ENCODE data around the gene IFNL4.
"Not testable (repeated sequence)": the region's sequence is repeated elsewhere in the genome, so short reads cannot be mapped to it uniquely, and the experiment has no call there.

IFNL4 gene

GRCh38 chr19:39219108-39219507 is 29.5 kb downstream of the IFNL4 start:
- FAIRE-seq, result not testable (repeated sequence)

DNA sequence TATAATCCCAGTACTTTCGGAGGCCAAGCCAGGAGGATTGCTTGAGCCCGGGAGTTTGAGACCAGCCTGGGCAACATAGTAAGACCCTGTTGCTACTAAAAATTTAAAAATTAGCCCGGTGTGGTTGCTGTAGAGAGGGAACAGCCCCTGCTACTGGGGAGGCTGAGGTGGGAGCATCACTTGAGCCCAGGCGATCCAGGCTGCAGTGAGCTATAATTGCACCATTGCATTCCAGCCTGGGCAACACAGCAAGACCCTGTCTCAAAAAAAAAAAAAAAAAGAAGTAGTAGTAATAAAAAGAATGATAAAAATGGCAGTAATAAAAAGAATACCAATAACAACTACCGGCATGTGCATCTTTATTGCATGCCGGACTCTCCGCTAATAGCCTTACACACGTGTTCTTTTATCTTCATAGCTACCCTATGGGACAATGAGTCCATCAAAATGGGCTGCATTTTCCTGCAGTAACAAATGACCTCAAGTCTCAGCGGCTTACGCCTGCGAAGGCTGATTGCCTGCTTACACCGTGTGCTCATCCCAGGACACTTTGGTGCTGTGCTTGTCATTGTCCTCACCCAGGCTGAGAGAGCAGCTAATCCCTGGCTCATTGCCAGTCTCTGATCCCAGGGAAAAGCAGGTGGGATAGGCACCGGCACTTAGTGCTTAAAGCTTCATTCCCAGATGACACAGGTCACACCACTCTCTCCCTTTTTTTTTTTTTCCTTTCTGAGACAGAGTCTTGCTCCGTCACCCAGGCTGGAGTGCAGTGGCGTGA is 30.2 kb downstream of the IFNL4 start:
- no peak for FAIRE-seq

- FAIRE-seq, result no peak
These were observed 31.6 kb downstream of the IFNL4 start for GRCh38 chr19:39217094-39217493.

DNA sequence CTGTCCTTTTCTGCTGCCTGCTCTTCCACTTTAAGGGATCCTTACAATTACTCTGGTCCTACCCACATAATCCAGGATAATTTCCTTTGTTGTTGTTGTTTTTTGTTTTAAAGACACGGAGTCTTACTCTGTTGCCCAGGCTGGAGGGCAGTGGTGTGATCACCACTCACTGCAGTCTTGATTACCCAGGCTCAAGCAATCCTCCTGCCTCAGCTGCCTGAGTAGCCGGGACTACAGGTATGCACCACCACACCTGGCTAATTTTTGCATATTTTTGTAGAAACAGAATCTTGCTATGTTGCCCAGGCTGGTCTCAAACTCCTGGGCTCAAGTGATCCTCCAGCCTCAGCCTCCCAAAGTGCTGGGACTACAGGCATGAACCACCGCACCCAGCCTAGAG is 33.3 kb downstream of the IFNL4 start:
- FAIRE-seq, result not testable (repeated sequence)

GRCh38 chr19:39212375-39212742 is 36.3 kb downstream of the IFNL4 start:
- no peak for FAIRE-seq

DNA sequence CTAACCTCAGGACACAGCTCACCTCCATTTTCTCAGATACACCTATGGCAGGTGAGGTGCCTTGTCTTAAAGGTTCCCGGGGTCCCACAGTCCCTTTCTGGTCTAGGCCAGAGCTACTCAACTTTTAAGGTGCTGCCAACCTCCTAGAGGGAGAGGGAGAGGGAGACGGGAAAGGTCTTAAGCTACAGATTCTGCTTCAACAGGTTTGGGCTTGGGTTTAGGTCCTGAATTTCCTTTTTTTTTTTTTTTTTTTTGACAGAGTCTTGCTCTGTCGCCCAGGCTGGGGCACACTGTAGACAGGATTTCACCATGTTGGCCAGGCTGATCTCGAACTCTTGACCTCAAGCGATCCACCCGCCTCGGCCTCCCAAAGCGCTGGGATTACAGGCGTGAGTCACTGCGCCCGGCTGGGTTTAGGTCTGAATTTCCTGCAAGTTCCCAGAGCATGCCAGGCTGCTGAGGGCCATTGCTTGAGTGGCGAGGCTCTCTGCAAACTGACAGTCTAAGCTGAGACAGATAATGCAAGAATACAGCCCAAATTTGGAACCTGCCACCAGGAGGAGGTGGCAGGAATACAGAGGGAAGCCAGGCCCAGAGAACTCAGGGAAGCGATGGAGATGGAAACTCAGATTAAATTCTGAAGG is 36.8 kb downstream of the IFNL4 start:
- no peak for FAIRE-seq

DNA sequence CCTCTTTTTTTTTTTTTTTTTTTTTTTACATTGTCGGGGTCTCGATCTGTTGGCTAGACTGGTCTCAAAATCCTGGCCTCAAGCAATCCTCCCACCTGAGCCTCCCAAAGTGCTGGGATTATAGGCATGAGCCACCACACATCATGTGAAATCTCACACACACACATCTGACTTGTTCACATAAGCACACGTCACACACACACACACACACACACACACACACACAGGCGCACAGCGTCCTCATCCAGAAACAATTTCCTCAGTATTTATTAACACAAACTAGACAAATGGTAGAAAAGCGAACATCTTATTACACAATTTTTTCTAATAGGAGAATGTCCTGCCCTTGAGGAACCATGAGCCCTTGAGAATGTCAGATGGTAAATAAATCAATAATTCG is 39.5 kb downstream of the IFNL4 start:
- no peak for FAIRE-seq

DNA sequence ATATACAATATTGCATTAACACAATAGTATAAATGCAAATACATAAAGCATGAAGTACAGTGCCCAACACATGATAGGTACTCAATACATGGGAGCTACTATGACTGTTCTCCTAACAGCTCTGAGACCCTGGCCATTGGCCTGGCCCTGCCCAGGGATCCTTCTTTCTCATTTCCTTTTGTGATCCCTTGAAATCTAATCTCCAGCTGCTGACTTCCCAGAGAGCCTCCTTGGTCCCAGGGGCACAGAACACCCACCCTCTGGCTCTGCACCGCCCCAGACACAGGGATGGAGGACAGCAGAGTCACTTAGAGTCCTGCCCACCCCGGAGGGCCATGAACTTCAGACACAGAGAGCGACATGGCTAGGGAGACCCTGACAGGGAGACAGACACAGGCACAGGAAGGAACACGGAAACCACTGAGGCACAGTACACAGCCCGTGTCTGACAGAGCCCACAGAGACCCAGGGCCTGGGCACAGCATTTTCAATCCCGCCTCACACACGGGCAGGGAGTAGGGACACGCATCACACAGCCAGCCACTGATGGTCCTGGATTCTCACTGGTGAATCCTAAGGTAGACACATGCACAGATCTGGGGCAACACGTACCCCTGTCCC is 40.4 kb downstream of the IFNL4 start:
- no peak for FAIRE-seq

GRCh38 chr19:39207293-39207836 is 41.3 kb downstream of the IFNL4 start:
- no peak for FAIRE-seq

DNA sequence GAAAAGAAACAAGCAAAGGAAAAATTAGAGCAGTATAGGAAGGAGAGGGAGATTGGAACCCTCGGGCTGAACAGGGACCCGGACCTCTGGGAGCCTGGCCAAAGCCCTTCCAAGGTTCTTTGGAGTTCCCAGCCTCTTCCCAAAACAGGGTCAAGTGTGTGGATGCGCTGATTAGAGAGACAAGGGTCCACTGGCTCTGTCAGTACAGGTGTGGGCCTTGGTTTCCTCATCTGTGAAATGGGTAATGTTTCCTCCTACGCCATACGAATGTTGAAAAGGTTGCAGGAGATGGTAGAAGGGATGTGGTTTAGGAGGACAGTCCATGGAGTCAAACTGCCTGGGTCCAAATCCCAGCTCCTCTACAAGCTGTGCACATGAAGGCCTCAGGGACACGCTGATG is 42.5 kb downstream of the IFNL4 start:
- FAIRE-seq, result no peak

DNA sequence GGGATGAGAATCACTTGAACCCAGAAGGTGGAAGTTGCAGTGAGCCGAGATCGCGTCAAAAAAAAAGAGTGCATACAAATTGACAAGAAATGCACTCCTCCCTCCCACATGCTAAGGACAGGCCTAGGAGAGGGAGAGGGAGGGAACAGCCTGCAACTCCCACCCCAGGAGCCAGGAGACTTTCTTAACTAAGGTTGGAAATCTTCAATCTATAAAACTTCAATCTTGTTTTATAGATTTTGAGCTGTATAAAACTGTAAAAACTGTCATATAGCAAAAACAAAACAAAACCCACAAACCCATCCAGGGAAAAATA is 43.2 kb downstream of the IFNL4 start:
- no peak for FAIRE-seq

GRCh38 chr19:39203372-39204341 is 45.0 kb downstream of the IFNL4 start, which contains the start of gene SYCN:
Gene SYCN (minus strand): TSS chr19:39204263. CDS start chr19:39204254, 9 bp downstream.
- no peak for FAIRE-seq

DNA sequence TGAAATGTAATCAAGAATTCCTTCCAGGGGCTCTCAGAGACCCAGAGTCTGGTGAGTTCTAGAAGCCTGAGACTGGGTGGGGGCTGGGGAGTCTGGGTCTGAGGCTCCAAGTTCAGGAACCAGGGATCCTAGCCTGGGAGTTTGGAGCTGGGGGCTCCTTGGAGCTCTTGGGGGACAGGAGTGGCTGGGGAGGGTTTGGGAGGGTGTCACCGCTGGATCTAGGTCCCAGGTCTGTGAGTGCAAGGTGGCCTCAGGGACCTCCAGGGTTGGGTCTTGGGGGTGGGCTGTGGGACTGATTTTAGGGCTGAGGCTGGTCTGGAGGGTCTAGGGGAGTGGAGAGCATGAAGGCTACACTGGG is 45.7 kb downstream of the IFNL4 start:
- FAIRE-seq, result no peak

- no peak for FAIRE-seq
These were observed 47.9 kb downstream of the IFNL4 start for GRCh38 chr19:39200803-39201115.

DNA sequence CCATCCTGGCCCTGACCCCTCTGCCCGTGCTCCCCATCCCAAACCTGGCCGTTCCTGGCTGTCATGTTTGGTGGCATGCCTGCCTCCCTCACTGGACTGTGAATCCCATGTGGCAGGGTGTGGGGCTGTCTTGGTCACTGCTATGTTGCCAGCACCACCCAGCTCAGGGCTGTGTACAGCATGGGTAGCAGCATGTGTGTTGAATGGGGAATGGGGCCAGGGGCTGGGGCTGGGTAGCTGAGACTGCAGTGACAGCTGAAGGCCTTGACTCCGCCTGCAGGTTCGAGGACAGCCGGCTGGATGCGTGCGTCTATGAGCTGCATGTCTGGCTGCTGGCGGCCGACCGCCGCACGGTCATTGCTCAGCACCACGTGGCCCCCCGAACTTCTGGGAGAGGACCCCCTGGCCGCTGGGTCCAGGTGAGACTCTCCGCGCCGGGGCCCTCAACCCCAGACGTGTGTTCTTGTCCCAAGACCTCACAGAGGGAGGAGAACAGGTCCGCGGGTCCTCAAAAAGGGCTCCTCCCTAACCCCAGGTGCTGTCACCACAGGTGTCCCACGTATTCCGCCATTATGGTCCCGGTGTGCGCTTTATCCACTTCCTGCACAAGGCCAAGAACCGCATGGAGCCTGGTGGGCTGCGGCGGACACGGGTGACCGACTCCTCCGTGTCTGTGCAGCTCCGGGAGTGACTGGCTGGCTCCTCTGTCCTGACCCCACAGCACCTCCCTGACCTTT is 48.4 kb downstream of the IFNL4 start:
- FAIRE-seq, result no peak

GRCh38 chr19:39199025-39199424 is 49.6 kb downstream of the IFNL4 start:
- FAIRE-seq, result no peak

GRCh38 chr19:39197808-39198207 is 50.8 kb downstream of the IFNL4 start:
- FAIRE-seq, result no peak

GRCh38 chr19:39196860-39197562 is 51.6 kb downstream of the IFNL4 start, which contains the start of gene NCCRP1:
Gene NCCRP1 (plus strand): TSS chr19:39196964. CDS start chr19:39196983, 19 bp downstream.
- no peak for FAIRE-seq

DNA sequence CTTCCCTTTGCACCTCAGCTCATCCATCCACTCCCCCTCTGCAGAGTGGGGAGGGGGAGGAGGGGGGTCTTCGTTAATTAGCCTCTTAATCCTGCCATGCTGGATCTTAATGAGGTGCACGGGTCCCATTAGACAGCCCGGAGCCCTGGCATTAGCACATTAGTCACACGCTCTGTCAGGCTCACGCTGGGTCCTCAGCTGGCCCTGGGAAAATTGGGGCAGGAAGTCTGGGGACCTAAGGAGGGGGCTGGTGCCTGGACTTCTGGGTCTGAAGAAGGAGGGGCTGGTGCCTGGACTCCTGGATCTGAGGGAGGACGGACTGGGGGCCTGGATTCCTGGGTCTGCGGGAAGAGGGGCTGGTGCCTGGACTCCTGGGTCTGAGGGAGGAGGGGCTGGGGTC is 52.3 kb downstream of the IFNL4 start:
- no peak for FAIRE-seq
